Measurements from ENCODE around the gene SLC17A9.

DNA sequence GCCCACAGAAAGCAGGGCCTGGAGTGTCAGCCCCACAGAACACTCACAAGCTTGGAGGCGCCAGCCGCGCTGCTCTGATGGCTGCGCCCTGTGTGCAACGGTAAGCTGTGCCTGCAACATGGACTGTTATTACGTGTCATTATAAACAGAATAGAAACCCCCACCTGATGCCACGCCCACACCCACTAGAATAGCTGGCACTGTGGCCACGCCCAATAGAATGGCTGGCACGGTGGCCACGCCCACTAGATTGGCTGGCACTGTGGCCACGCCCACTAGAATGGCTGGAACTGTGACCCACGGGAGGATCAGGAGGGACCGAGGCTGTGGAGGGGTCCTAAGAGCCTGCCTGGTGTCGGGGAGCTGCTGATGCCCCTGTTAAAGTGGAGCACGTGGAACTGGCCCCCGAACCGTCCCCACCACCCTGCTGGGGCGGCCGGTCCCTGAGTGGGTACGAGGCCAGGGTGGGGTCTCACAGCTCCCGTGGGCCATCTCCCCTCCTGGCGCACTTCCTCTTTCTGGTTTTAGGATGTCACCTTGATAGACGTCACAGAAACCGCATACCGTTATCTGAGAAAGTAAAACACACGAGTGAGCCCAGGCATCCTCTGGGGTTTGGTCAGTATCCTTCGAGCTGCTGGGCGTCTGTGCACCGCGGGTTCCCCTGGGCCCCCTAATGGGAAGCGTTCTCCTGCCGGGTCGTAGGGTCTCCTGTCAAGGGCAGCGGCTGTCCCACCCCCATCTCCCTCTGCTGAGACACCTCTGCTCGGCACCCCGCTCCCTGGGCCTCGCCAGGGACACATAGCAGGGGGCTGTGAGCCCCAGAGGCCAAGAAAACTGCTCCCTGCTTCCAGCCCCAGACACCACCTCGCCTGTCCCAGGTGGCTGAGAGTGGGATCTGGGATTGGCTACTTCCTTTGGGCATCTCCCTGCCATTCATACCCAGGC, 25.4 kb downstream of the SLC17A9 start:
- TF ChIP-seq, protein P1, sequence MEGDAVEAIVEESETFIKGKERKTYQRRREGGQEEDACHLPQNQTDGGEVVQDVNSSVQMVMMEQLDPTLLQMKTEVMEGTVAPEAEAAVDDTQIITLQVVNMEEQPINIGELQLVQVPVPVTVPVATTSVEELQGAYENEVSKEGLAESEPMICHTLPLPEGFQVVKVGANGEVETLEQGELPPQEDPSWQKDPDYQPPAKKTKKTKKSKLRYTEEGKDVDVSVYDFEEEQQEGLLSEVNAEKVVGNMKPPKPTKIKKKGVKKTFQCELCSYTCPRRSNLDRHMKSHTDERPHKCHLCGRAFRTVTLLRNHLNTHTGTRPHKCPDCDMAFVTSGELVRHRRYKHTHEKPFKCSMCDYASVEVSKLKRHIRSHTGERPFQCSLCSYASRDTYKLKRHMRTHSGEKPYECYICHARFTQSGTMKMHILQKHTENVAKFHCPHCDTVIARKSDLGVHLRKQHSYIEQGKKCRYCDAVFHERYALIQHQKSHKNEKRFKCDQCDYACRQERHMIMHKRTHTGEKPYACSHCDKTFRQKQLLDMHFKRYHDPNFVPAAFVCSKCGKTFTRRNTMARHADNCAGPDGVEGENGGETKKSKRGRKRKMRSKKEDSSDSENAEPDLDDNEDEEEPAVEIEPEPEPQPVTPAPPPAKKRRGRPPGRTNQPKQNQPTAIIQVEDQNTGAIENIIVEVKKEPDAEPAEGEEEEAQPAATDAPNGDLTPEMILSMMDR (IDR thresholded peaks at IDR 0.05 in 2 of 3, conservative IDR thresholded peaks at IDR 0.05 in 1 of 3; ENCODE audit: control insufficient read depth in 2 of 3, extremely low read depth in 1 of 3, insufficient read depth in 1 of 3, low read depth in 3 of 3, low read length in 3 of 3): no peak
- TF ChIP-seq SIN3A (IDR thresholded peaks at IDR 0.05; ENCODE audit: low read depth, low read length): no peak
- TF ChIP-seq, protein P2, sequence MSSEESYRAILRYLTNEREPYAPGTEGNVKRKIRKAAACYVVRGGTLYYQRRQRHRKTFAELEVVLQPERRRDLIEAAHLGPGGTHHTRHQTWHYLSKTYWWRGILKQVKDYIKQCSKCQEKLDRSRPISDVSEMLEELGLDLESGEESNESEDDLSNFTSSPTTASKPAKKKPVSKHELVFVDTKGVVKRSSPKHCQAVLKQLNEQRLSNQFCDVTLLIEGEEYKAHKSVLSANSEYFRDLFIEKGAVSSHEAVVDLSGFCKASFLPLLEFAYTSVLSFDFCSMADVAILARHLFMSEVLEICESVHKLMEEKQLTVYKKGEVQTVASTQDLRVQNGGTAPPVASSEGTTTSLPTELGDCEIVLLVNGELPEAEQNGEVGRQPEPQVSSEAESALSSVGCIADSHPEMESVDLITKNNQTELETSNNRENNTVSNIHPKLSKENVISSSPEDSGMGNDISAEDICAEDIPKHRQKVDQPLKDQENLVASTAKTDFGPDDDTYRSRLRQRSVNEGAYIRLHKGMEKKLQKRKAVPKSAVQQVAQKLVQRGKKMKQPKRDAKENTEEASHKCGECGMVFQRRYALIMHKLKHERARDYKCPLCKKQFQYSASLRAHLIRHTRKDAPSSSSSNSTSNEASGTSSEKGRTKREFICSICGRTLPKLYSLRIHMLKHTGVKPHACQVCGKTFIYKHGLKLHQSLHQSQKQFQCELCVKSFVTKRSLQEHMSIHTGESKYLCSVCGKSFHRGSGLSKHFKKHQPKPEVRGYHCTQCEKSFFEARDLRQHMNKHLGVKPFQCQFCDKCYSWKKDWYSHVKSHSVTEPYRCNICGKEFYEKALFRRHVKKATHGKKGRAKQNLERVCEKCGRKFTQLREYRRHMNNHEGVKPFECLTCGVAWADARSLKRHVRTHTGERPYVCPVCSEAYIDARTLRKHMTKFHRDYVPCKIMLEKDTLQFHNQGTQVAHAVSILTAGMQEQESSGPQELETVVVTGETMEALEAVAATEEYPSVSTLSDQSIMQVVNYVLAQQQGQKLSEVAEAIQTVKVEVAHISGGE (CRISPR knock-in tag; IDR thresholded peaks at IDR 0.05): no peak
- no peak for TF ChIP-seq CEBPB (IDR thresholded peaks at IDR 0.05; ENCODE audit: borderline replicate concordance in 1 of 2, low read depth in 2 of 2, low read length in 2 of 2)
- TF ChIP-seq SUPT20H (IDR thresholded peaks at IDR 0.05; ENCODE audit: borderline replicate concordance, control insufficient read depth, low read depth, low read length): no peak
- peak; percentile 74 for TF ChIP-seq RELA (IDR thresholded peaks at IDR 0.05; ENCODE audit: borderline replicate concordance, partially characterized antibody)
- 0 out of 2 replicates have a peak, but pooled peaks have one; percentile 58 for TF ChIP-seq RCOR1 (conservative IDR thresholded peaks at IDR 0.05; ENCODE audit: low read depth, low read length)
- TF ChIP-seq RAD21 (IDR thresholded peaks at IDR 0.05; ENCODE audit: insufficient read depth, low read depth, low read length): no peak
- TF ChIP-seq CHD2 (IDR thresholded peaks at IDR 0.05; ENCODE audit: borderline replicate concordance, low read depth, low read length): peak; percentile 87; the same call in 1 of the 2 replicates
- TF ChIP-seq POLR2A (IDR thresholded peaks at IDR 0.05; ENCODE audit: low read depth, low read length): peak; percentile 71
- TF ChIP-seq SMC3 (IDR thresholded peaks at IDR 0.05; ENCODE audit: borderline replicate concordance, low read length): no peak
- TF ChIP-seq TAF1 (IDR thresholded peaks at IDR 0.05; ENCODE audit: borderline replicate concordance, low read depth, low read length): no peak
